ENCODE data around the gene PRKCE.

The PRKCE gene

DNA sequence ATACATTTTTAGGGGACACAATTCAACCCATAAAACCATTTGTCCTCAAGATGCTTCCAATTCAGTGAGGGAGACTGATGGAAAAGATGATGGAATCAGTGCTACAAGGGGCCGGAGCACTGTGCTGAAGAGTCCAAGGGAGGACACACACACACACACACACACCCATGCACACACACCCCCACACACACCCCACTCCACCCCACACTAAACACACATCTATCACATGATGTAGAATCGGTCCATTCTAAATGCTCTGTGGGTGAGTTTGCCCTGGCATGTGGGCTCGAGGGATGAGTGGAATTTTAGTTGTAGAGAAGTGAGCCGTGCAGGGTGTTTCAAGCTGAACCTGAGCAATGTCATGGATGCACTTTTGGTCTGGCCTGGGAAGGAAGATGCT, 41.1 kb downstream of the PRKCE start:
- TF ChIP-seq, protein P1, sequence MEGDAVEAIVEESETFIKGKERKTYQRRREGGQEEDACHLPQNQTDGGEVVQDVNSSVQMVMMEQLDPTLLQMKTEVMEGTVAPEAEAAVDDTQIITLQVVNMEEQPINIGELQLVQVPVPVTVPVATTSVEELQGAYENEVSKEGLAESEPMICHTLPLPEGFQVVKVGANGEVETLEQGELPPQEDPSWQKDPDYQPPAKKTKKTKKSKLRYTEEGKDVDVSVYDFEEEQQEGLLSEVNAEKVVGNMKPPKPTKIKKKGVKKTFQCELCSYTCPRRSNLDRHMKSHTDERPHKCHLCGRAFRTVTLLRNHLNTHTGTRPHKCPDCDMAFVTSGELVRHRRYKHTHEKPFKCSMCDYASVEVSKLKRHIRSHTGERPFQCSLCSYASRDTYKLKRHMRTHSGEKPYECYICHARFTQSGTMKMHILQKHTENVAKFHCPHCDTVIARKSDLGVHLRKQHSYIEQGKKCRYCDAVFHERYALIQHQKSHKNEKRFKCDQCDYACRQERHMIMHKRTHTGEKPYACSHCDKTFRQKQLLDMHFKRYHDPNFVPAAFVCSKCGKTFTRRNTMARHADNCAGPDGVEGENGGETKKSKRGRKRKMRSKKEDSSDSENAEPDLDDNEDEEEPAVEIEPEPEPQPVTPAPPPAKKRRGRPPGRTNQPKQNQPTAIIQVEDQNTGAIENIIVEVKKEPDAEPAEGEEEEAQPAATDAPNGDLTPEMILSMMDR (IDR thresholded peaks at IDR 0.05) = no peak

DNA sequence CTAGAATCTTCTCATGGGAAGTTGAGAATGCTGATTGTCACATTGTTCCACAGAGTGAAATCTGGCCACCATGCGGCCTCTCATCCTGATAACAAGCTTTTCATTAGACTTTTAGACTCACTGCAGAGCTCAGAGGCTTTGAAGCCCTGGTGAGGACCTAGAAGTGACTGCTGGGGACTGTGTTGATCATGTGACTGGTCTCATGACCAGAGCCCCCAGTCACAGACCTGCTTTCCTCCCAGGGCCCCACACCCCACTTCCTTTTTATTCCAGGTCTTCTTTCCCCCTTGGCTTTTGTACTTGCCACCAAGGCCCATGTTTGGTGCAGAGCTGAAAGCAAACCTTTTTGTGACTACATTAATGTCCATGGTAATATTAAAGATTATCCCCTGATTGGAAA, 45.2 kb downstream of the PRKCE start:
- TF ChIP-seq, protein P1 (IDR thresholded peaks at IDR 0.05) = no peak

DNA sequence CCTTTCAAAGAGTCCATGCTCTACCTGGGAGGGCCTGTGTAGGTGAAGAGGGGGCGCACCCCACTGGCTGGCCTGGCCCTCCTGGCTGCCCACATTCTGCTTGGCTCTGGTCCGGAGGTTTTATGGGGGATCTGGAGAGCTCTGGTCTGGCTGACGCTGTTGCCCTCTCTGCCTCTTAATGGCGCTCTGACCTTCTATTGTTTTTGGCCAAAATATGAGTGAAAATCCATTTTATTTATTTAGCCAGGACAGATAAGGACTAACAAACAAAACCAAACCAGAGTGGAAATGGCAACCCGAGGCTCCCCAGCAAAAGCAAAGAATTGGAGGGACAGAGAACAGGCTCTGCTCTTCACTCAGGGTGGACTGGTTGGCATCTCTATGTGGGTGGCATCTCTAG, 45.7 kb downstream of the PRKCE start:
- TF ChIP-seq, protein P1 (IDR thresholded peaks at IDR 0.05) = no peak

DNA sequence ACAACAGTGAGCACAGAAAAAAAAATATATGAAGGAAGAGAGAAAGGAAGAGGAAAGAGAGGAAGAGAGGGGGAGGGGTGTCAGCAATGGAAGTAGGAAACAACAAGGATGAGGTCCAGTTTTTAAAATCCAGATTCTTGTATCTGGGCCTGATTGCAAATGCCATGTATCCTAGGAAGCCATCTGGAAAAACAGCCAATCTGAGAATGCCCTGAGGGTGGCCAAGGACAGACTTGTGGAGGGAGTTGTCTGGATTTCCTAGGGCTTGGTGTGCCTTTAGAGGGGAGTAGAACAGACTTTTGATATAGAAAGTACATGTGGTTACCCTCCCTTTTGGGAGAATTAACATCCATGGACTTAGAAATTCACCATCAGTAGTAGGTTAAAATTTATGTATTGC, 47.1 kb downstream of the PRKCE start:
- TF ChIP-seq, protein P1 (IDR thresholded peaks at IDR 0.05) = no peak

DNA sequence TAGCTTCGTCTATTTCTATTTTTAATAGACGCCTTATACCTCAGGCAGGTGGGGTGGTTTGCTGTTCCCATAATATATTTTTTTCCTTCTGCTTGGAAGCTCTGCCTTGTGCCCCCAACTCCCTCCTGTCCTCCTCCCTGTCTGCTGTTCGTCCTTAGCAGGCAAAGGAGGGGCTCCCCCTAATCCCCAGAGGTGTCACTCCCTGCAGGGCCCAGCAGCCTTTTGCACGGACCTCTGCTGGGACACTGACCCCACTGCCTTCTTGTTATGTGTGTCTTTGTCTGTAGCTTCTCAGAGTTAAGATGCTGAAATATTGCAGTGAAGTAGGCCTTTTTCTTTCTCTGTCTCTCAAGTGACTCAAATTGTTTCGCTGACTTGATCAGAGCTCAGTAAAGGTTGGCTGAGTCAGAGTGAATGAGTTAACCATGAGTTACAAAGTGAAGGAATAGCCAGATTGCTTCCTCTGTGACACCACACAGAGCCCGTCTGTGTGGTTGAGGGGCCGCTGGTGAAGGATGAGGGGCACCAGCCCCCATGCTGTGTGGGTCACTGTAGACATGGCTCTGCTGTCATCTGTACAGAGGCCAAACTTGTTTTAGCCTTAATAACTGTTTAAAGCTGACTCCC, 47.7 kb downstream of the PRKCE start:
- TF ChIP-seq, protein P1 (IDR thresholded peaks at IDR 0.05) = no peak

DNA sequence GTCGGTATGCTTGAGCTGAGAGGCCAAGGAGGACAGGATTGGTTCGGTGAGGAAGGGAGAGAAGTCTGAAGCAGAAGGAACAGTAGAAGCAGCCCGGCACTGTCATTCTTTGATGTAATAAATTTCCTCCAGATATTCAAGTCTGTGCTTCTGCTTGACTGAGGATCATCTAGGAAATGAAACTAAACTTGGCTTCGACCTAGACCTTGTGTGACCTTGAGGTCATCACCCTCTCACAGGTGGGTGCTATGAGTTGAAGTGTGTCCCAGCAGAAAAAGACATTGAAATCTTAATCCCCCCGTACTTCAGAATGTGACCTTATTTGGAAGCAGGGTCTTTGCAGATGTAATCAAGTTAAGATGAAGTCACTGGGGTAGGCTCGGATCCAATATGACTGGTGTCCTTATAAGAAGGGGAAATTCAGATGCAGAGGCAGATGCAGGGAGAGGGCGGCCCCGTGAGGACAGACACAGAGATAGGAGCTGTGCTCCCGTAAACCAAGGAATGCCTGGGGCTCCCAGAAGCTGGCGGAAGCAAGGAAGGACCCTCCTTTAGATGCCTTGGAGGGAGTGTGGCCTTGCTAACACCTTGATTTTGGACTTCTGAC, 49.0 kb downstream of the PRKCE start:
- TF ChIP-seq, protein P1 (IDR thresholded peaks at IDR 0.05) = no peak

DNA sequence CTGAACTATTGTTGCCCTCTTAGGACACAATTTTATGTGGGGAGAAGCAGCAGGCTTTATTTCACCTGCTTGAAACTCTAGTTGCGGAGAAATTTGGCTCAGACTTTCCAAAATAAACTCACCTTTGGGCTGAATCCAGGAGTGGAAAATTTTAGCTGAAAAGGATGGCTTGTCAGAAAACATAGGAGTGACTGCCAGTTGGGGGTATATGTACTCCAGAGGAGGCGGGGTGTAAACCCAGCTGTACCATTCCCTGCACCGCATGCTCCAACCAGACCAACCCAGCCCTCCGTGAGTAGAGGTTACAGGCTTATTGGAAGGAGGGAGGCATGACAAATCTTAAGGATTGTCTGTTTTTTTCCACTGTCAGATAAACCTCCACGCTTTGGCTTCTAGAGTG, 53.8 kb downstream of the PRKCE start:
- TF ChIP-seq, protein P1 (IDR thresholded peaks at IDR 0.05) = no peak

All from LNCAP (cell line).